CD4-positive, CD25-positive, alpha-beta regulatory T cell (primary cell): Measurements from ENCODE around the gene NT5DC2. TPM values are rescaled to one million over a fixed set of nuclear protein-coding genes. Genes with fewer than 3 reads are reported as not detected.

Source experiments
- ATAC-seq, 2 donors: fragments of 150-1000 bp; cut with Tn5 transposase; one replicate each; pipeline ENCODE4 v1.10.0; 2021; ENCODE audit warnings: low read depth in 2 of 2, moderate number of reproducible peaks in 2 of 2, moderate library complexity in 1 of 2
- DNase-seq, 3 donors: peaks; one replicate each; pipeline versions ENCODE4 v3.0.0 to v3.0.0-alpha.2; 2012 to 2022; ENCODE audit warnings: mixed read lengths in 1 of 3
- H3K27ac ChIP-seq: one replicate; pipeline ENCODE4 v1.7.0; 2013; ENCODE audit warnings: mild to moderate bottlenecking, low read length; ENCODE audit not compliant: insufficient read depth, poor library complexity, severe bottlenecking
- H3K27me3 ChIP-seq: one replicate; pipeline ENCODE4 v1.7.0; 2013; ENCODE audit warnings: low read length; ENCODE audit not compliant: control insufficient read depth, insufficient read depth
- H3K36me3 ChIP-seq: one replicate; pipeline ENCODE4 v1.7.0; 2013; ENCODE audit warnings: mild to moderate bottlenecking, low read length, moderate library complexity; ENCODE audit not compliant: control insufficient read depth, insufficient read depth
- H3K4me1 ChIP-seq: 2 replicates; pipeline ENCODE4 v1.7.0; 2013; ENCODE audit warnings: mild to moderate bottlenecking, low read length; ENCODE audit not compliant: insufficient read depth, control insufficient read depth, poor library complexity, severe bottlenecking
- H3K4me3 ChIP-seq: one replicate; pipeline ENCODE4 v1.7.0; 2013; ENCODE audit warnings: low read depth, mild to moderate bottlenecking, low read length, moderate library complexity
- H3K9me3 ChIP-seq, 2 experiments: 1 replicate in 1 of 2; 2 replicates in 1 of 2; pipeline ENCODE4 v1.7.0; 2013; ENCODE audit warnings: low read length in 2 of 2, mild to moderate bottlenecking in 1 of 2, moderate library complexity in 1 of 2; ENCODE audit not compliant: control insufficient read depth in 2 of 2
- H3K27ac Mint-ChIP-seq, 3 donors: one replicate each; pipeline ENCODE4 v1.8.0; 2020 to 2022; ENCODE audit warnings: mild to moderate bottlenecking in 3 of 3, mixed read lengths in 3 of 3, moderate library complexity in 2 of 3
- H3K27me3 Mint-ChIP-seq: one replicate; pipeline ENCODE4 v1.8.0; 2022; ENCODE audit warnings: mild to moderate bottlenecking, mixed read lengths
- H3K36me3 Mint-ChIP-seq: one replicate; pipeline ENCODE4 v1.8.0; 2020; ENCODE audit warnings: mixed read lengths
- H3K4me1 Mint-ChIP-seq, 4 donors: one replicate each; pipeline ENCODE4 v1.8.0; 2020 to 2022; ENCODE audit warnings: mixed read lengths in 4 of 4, mild to moderate bottlenecking in 1 of 4
- H3K4me3 Mint-ChIP-seq, 4 donors: one replicate each; pipeline ENCODE4 v1.8.0; 2020 to 2022; ENCODE audit warnings: mild to moderate bottlenecking in 4 of 4, mixed read lengths in 4 of 4, moderate library complexity in 3 of 4
- H3K9me3 Mint-ChIP-seq, 7 donors: one replicate each; pipeline ENCODE4 v1.8.0; 2020 to 2022; ENCODE audit warnings: mixed read lengths in 7 of 7, mild to moderate bottlenecking in 3 of 7, moderate library complexity in 2 of 7
- polyA plus RNA-seq, 4 donors: library from polyadenylated mRNA; unstranded; fragments of 300-500 nt; fragmentation: Illumina TruSeq; gene quantifications; one replicate each; pipeline ENCODE4 v1.2.3, GENCODE V29; 2021
- total RNA-seq: library from RNA; stranded (reverse); gene quantifications from one replicate; pipeline ENCODE4 v1.2.3, GENCODE V29; 2022

NT5DC2 gene
- total and polyA plus RNA-seq, 5 donors from 2014 or later = 0.81 to 3.7 TPM; not detected in 3

DNA sequence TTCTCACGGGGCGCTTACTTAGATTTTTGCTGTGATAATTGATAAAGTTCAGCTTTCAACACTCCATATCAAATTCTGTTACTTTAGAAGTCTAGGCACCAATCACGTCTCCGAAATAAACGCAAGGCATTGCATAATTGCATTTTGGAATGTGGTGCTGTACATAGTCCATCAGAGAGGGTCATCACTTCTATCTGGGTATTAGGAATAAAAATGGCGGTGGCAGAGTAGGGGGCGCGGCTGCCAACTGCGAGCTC is 2.4 kb upstream of the NT5DC2 start:
- no peaks in the 10 kb centered on the region for H3K27me3 Mint-ChIP-seq
- no peaks in the 10 kb centered on the region for H3K27me3 ChIP-seq
- H3K27ac Mint-ChIP-seq = peak overlapping the region; percentile 56 to 99 (median 99)
- peaks cover 48% of the 10 kb centered on the region for H3K4me1 ChIP-seq
- no peaks in the 10 kb centered on the region for H3K9me3 ChIP-seq
- H3K4me1 Mint-ChIP-seq = peaks cover 20 to 64% (median 42%) of the 10 kb centered on the region in 4 donors
- no peak overlapping the region for H3K27ac ChIP-seq
- peak overlapping the region; percentile 97 to 100 (median 99) for H3K4me3 Mint-ChIP-seq
- no peak for ATAC-seq
- peaks cover 13% of the 10 kb centered on the region for H3K36me3 Mint-ChIP-seq
- H3K36me3 ChIP-seq = peaks cover 5% of the 10 kb centered on the region
- H3K4me3 ChIP-seq = peak overlapping the region; percentile 72
- DNase-seq = no peak
- peaks cover 0 to 3% (median 0%) of the 10 kb centered on the region in 7 donors for H3K9me3 Mint-ChIP-seq

GRCh38 chr3:52535411-52536111 is 1.9 kb upstream of the NT5DC2 start:
- Mint-ChIP-seq H3K4me1 (peaks cover 20 to 59% (median 39%) of the 10 kb centered on the region in 4 donors), H3K36me3 (peaks cover 11% of the 10 kb centered on the region), H3K4me3 (peak overlapping the region; percentile 97 to 100 (median 99)), H3K27me3 (no peaks in the 10 kb centered on the region), H3K27ac (peak overlapping the region; percentile 56 to 99 (median 71)), H3K9me3 (peaks cover 0 to 3% (median 0%) of the 10 kb centered on the region in 7 donors)
- no peak overlapping the region for H3K27ac ChIP-seq
- H3K27me3 ChIP-seq = no peaks in the 10 kb centered on the region
- H3K4me1 ChIP-seq = peaks cover 48% of the 10 kb centered on the region
- DNase-seq = no peak
- no peak for ATAC-seq
- peak overlapping the region; percentile 72 for H3K4me3 ChIP-seq
- H3K36me3 ChIP-seq = no peaks in the 10 kb centered on the region
- no peaks in the 10 kb centered on the region for H3K9me3 ChIP-seq

DNA sequence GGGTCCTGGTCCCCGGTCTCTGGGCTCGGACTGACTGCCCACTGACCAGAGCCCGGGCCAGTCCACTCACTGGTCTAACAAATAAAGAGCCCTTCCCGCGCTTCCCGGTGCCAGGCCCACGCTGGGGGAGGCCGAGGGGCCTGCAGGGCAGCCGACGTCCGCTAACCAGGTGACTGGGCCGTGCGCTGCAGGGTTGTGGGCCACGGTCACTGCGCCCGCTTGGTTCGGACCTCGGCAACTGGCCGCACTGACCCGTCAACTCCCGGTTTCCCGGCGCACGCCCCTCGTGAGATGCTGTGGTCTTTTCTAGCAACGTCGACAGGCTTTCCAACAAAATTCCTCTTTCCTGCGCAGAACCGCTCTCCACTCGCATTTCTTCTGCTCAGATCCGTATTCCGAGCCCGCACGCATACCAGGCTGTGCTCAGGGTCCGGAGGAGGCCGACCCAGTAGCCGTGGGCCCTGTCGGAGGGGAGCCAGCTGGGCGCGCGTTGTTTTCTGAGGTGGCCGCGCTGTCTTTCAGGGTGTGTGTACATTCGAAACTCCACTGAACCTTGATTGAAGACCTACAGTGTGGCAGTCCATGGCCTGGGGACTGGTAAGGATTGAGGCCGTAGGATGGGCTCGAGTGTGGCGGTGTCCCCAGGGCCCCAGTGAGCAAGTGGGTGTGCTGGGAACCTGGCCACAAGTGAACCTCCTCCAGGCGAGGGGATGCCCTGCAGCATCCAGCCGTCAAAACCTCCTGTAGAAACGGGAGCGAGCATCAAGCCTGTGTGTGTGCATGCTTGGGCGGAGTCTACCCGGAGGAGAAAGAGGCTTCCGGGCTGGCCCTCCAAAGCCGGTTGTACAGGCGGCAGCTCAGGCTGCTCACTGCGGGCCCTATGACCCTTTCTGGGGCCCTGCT is 875 bp upstream of the NT5DC2 start:
- peak overlapping the region; percentile 46 to 96 (median 73) for H3K27ac Mint-ChIP-seq

DNA sequence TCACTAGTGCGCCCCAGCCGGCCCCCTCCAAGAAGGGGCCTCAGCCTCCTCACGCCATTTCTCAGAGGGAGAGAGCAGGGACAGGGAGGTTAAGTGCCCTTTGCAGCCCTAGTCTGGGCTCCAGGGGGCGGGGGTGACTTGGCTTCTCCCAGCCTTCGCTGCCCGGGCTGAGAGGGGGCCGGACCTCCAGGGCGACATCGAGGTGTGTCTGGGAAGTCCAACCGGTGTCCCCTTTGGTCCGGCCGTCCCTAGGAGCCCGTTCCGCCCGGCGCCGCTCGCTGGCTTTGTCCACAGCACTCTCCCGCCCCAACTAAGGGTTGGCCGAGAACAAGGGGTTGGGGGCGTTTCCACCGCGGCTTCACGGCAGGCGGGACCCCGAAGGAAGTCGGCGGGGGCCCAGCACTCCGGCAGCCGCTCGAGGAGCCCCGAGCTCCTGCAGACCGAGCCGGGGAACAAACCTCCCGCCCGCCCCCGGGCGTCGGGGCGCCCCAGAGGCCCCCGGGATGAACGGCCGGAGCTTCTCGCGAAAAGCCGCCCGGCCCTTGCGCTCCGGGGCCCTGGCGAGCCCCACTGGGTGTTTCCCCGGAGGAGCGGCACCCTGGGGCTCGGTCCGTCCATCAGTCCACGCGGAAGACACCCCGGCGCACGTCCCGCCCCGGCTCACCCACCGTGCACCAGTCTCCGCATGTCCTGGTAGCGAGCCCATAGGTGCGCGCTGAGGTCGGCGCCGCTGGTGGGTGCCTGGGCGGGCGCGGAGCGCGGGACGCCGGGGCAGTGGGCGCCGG is 627 bp downstream of the NT5DC2 start:
- Histone ChIP-seq H3K4me1 (peaks cover 36% of the 10 kb centered on the region), H3K27me3 (no peaks in the 10 kb centered on the region), H3K9me3 (no peaks in the 10 kb centered on the region), H3K36me3 (no peaks in the 10 kb centered on the region), H3K4me3 (no peak overlapping the region), H3K27ac (no peak overlapping the region)
- DNase-seq (peak in 2 of 3 donors; percentile 26 to 36), ATAC-seq (no peak)
- no peaks in the 10 kb centered on the region for H3K36me3 Mint-ChIP-seq
- H3K9me3 Mint-ChIP-seq = peaks cover 0 to 2% (median 0%) of the 10 kb centered on the region in 7 donors
- H3K4me1 Mint-ChIP-seq = peaks cover 12 to 38% (median 21%) of the 10 kb centered on the region in 4 donors
- H3K27me3 Mint-ChIP-seq = no peaks in the 10 kb centered on the region
- H3K4me3 Mint-ChIP-seq = peak overlapping the region; percentile 66 to 81 (median 73)
- H3K27ac Mint-ChIP-seq = no peak overlapping the region

More for the DNA sequence above, 875 bp upstream of the NT5DC2 start:
- Mint-ChIP-seq H3K9me3 (peaks cover 0 to 3% (median 0%) of the 10 kb centered on the region in 7 donors), H3K36me3 (peaks cover 9% of the 10 kb centered on the region), H3K27me3 (no peaks in the 10 kb centered on the region), H3K4me1 (peaks cover 20 to 51% (median 34%) of the 10 kb centered on the region in 4 donors), H3K4me3 (peak overlapping the region; percentile 97 to 100 (median 99))
- Histone ChIP-seq H3K4me1 (peaks cover 48% of the 10 kb centered on the region), H3K9me3 (no peaks in the 10 kb centered on the region), H3K27me3 (no peaks in the 10 kb centered on the region), H3K4me3 (no peak overlapping the region), H3K36me3 (no peaks in the 10 kb centered on the region), H3K27ac (no peak overlapping the region)
- ATAC-seq (no peak), DNase-seq (no peak)

- no peaks in the 10 kb centered on the region for H3K9me3 ChIP-seq
- no peak overlapping the region for H3K27ac Mint-ChIP-seq
- H3K27ac ChIP-seq = no peak overlapping the region
- no peaks in the 10 kb centered on the region for H3K27me3 Mint-ChIP-seq
- no peaks in the 10 kb centered on the region for H3K27me3 ChIP-seq
- DNase-seq = no peak
- H3K4me1 ChIP-seq = peaks cover 30% of the 10 kb centered on the region
- no peak for ATAC-seq
- H3K36me3 ChIP-seq = no peaks in the 10 kb centered on the region
- H3K9me3 Mint-ChIP-seq = peaks cover 0 to 2% (median 0%) of the 10 kb centered on the region in 7 donors
- H3K4me3 Mint-ChIP-seq = peak overlapping the region; percentile 66 to 81 (median 73)
- H3K4me3 ChIP-seq = no peak overlapping the region
- H3K36me3 Mint-ChIP-seq = no peaks in the 10 kb centered on the region
- H3K4me1 Mint-ChIP-seq = peaks cover 6 to 32% (median 16%) of the 10 kb centered on the region in 4 donors
These were observed 1.2 kb downstream of the NT5DC2 start for GRCh38 chr3:52532517-52532837.

GRCh38 chr3:52531860-52532516 is 1.7 kb downstream of the NT5DC2 start:
- no peak for DNase-seq

More at GRCh38 chr3:52531860-52532516, 1.7 kb downstream of the NT5DC2 start:
- Mint-ChIP-seq H3K4me3 (peak overlapping the region; percentile 52 to 81 (median 73)), H3K27me3 (no peaks in the 10 kb centered on the region), H3K9me3 (peaks cover 0 to 2% (median 0%) of the 10 kb centered on the region in 7 donors), H3K27ac (no peak overlapping the region), H3K4me1 (peaks cover 3 to 28% (median 12%) of the 10 kb centered on the region in 4 donors), H3K36me3 (no peaks in the 10 kb centered on the region)
- Histone ChIP-seq H3K4me3 (no peak overlapping the region), H3K27me3 (no peaks in the 10 kb centered on the region), H3K36me3 (no peaks in the 10 kb centered on the region), H3K27ac (no peak overlapping the region), H3K9me3 (no peaks in the 10 kb centered on the region), H3K4me1 (peaks cover 25% of the 10 kb centered on the region)
- no peak for ATAC-seq
